T-helper 2 cell treated with Interferon-gamma antibody and Interleukin-4, amounts not matched to agents 100 ng/mL and 5 ng/mL, for 36 hours (primary cell): Measurements from ENCODE around the gene BCL11A. TPM values are rescaled to one million over a fixed set of nuclear protein-coding genes. Genes with fewer than 3 reads are reported as not detected.

Experiments used
- intact Hi-C: fragments of 100-400 bp; cut with micrococcal nuclease; formaldehyde crosslinking; loops from one replicate; pipeline ENCODE4 v1.15.1; 2023
- total RNA-seq: library from RNA; stranded (reverse); gene quantifications from 2 replicates; pipeline ENCODE4 v1.2.3, GENCODE V29; 2022

Gene BCL11A
- total RNA-seq, 1 donor from 2014 or later: 0.05 TPM

DNA sequence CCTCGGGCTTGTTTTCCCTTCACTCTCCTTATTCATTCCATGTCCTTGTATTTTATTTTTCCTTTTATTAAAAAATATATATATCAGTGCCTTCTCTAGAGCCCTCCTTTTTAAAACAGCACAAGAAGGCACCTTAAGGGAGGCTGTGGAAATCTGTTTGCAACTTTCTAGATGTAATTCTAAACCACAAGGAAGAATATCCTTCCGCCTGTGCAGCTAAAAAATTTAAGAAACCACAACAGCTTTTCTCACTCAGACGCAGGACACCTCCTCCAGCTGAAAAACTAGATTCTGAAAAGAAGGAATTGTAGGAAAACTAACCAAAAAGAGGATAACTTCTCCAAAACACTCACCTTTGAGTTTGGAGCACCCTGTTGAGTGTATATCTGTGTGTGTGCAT, 142.2 kb downstream of the BCL11A start:
- intact Hi-C loops: no loop called here

DNA sequence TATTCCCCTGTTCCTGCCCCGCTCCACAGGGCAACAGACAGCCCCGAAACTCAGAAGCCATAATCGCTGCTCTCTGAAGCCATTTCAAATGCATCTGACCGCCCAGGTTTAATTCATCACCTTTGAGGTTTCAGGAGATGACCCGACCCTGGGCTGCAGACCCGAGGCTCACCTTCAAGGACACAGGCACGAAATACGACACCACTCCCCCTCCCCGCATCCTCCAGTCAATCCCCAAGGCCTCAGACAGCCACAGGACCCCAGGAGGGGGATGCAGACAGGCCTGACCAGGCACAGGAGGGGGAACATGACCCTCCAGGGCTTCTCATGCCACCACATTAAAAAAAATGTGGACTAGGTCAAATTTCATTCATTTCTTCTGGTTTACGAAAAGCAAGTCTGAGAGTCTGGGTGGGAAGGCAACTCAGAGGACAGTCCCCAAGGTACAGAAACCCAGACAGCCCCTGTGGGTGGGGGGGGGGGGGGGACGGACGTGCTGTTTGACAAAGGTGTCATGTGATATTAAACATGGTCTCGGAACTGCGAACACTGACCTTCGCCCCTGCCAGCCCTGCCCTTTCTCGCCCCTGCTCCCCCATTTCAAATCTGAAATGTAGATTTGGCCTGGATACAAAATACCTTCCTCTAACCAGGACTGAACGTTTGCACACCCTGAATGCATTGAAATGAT, 142.9 kb downstream of the BCL11A start:
- intact Hi-C loops: no loop called here

DNA sequence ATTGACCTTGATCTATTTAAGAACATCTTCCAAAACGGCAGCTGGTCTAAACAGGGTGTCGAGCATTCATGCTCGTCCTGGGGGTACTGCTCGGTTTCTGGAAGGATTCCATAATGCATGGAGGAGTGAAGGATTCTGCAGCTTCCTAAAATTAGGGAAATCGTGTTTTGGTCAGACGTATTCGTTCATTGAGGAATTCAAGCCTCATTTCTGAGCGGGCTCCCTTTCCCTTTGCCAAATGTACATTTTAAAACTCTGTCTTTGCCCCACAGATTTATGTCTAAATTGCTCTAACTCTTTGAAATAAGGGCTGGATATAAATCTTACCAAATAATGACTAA, 144.0 kb downstream of the BCL11A start:
- intact Hi-C loops: no loop called here

DNA sequence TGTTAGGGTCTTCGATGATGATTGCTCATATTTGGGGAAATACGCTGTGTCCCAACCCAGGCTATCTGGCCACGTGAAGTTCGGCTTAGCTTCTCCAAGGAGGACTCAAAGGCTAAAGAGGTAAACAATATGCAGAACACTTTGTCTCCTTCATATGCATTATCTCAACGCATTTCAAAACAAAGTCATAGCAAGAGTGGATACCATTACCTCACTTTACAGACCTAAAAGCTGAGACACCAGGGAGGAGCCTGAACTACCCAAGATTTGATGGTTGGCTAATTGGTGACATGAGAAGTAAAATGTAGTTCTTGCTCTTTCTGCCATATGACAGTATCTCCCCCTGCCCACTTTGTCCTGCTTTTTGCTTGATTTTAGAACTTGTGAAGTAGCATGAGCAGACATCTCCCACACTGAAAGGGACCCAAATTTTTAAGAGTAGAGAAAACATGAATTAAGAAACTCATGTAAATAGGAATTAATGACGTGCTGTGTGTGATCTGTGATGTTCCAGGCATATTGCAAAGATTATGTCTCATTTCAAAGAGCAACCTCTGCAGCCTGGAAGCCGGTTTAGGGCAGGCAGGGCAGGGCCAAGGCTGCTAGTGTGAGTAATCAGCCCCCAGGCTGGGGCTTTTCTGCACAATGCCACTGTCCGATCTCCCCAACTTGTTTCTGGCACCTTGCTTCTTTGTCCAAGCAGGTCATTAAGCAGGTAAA, 144.5 kb downstream of the BCL11A start:
- intact Hi-C loops: no loop called here

DNA sequence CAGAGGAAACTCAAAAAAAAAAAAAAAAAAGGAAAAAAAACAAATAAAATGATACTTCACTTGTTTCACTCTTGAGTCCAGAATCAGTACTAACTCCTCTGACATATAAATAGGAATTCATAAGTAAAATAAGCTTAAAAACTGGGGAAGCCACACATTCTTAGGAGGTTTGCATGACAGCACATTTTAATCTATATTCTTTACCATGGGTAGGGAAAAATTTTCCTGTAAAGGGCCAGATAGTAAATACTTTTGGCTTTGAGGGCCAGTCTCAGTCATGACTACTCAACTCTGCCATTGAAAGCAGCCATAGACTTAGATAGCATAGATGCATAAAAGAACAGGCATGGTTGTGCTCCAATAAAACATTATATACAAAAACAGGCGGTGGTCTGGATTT, 145.2 kb downstream of the BCL11A start:
- intact Hi-C loops: no loop called here

DNA sequence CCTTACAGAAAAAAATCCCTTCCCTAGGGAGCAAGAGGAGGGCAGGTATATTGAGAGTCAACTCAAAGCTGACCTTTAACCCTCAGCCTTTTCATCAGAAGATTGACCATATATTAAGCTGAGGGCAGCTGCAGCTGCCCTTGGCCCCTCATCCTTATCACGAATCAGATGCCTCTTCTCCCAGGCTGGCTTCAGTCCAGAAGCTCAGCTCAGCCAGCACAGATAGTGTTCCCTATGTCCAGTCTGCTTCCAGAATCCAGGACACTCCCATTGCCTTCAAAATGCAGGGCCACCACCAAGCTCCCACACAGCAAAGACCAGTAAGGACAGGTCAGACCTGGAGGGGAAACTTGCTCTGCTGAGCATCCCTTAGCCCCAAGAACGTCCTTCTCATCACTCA, 146.1 kb downstream of the BCL11A start:
- intact Hi-C loops: no loop called here

DNA sequence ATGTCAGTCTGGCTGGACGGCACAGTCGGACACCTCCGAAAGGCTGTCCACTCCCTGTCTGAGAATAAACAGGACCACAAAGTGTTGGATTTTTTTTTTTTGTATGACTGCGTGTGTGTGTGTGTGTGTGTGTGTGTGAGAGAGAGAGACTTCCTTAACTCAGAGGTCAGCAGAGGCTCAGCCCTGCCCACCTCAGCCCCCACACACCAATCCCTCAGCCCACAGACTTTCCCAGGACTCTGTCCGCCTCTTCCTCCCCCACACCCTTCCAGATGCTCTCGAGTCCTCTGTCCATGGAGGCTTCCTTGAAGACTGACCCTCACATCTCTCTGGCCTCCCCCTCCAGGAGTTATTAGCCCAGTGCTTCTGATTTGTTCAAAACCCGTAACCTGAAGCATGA, 147.3 kb downstream of the BCL11A start:
- intact Hi-C loops: no loop called here

DNA sequence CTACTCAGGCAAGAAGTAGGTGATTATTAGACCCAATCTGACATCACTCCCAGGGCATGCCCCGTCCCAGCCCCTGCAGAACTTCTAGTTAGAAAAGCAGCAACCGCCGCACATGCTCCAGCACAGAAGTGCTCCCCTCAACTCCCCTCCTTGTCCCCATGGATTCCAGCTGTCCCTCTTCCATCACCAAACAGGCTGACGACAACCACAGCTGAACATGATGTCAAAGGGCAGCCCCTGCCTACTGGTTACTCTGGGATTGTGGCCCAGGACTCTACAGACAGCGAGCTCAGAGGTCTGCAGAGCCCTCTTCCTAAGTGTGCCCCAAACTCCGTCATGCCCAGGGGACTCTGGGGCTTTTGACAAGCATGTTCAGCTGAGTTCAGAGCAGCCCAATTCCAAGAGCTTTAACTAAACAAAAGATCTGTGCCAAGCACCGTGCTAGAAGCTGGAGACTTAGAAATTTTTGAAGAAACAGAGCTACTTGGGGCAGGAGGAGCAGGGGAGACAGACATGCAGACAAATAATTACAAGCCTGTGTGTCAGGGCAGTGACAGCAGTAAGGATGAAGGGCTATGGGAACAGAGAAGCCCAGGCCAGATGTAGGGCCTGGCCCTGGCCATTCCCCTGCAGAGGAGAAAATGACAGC, 148.1 kb downstream of the BCL11A start:
- intact Hi-C loops: no loop called here

Other genes starting within 250 kb of the BCL11A start
- 19.1 and 21.7 TPM in 2 replicates for gene PAPOLG, start 202.6 kb upstream of the BCL11A start, total RNA-seq